ENCODE data around the gene C1QTNF12.

Gene C1QTNF12

DNA sequence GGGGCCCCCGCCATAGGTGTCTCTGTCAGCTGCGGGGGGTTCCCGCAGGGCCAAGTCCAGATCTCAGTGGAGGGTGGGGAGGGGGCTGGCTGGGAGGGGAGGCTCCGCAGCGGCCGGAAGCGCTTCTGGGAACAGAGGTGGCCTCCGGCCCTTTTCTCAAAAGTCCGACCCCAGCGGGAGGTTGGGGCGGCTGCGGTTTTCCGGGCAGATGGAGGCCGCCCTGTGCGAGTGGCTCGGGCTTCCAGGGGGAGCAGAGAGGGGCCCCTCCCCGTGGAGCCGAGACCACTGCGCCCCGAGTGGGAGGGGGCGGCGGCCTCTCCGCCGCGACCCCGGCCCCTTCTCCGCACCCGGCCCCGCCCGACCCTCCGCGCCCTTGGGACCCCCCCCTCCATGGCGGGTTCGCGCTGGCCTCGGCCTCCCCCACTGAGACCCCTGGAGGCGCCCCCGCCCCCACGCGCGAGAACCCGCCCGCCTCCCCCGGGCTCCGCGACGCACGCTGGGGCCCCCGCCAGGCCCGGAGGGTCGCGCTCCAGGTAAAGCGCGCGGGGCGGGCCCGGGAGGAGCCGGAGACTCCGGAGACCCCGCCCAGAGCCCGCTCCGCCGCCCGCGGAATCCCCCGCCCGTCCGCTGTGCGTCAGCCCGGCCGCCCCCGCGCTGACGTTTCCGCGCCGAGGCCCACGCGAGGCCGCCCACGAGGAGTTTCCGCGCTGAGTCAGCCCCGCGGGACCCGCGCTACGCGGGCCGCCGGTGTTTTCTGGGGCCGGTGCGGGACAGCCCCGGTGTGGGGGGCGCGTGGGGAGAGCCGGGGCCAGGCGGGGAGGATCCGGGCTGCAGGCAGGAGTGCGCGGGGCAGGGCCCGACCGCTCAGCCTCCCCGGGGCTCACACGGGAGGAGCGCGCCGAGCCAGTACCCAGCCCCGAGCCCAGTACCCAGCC, 45.4 kb downstream of the C1QTNF12 start:
- TF ChIP-seq EGR1 (IDR thresholded peaks at IDR 0.05): peak; percentile 97
- no peak for TF ChIP-seq NFIC (IDR thresholded peaks at IDR 0.05)
- TF ChIP-seq ZBTB7A (IDR thresholded peaks at IDR 0.05; ENCODE audit: low read depth): peak; percentile 43
- TF ChIP-seq FOXM1 (IDR thresholded peaks at IDR 0.05; ENCODE audit: borderline replicate concordance, low read depth): no peak
- TF ChIP-seq YY1 (IDR thresholded peaks at IDR 0.05; ENCODE audit: low read depth): no peak
- TF ChIP-seq CEBPB (IDR thresholded peaks at IDR 0.05): no peak
- TF ChIP-seq RAD21 (IDR thresholded peaks at IDR 0.05; ENCODE audit: low read depth): no peak
- no peak for TF ChIP-seq USF1 (IDR thresholded peaks at IDR 0.05)
- no peak for TF ChIP-seq TAF1 (IDR thresholded peaks at IDR 0.05; ENCODE audit: low read depth)
- TF ChIP-seq TCF12 (IDR thresholded peaks at IDR 0.05; ENCODE audit: low read depth): no peak
- no peak for TF ChIP-seq EP300 (IDR thresholded peaks at IDR 0.05; ENCODE audit: borderline replicate concordance)
- TF ChIP-seq CREB1 (IDR thresholded peaks at IDR 0.05; ENCODE audit: low read depth): no peak; the same call in 1 of the 2 replicates

- TF ChIP-seq EP300 (IDR thresholded peaks at IDR 0.05; ENCODE audit: borderline replicate concordance) (no peak), EGR1 (IDR thresholded peaks at IDR 0.05) (no peak), CEBPB (IDR thresholded peaks at IDR 0.05) (no peak), MAX (IDR thresholded peaks at IDR 0.05) (no peak), NFIC (IDR thresholded peaks at IDR 0.05) (no peak), YY1 (IDR thresholded peaks at IDR 0.05; ENCODE audit: low read depth) (no peak), USF1 (IDR thresholded peaks at IDR 0.05) (no peak), TCF12 (IDR thresholded peaks at IDR 0.05; ENCODE audit: low read depth) (no peak), CREB1 (IDR thresholded peaks at IDR 0.05; ENCODE audit: low read depth) (no peak), FOXM1 (IDR thresholded peaks at IDR 0.05; ENCODE audit: borderline replicate concordance, low read depth) (no peak), REST (IDR thresholded peaks at IDR 0.05; ENCODE audit: low read depth) (no peak), RAD21 (IDR thresholded peaks at IDR 0.05; ENCODE audit: low read depth) (no peak), TEAD4 (IDR thresholded peaks at IDR 0.05) (no peak), TAF1 (IDR thresholded peaks at IDR 0.05; ENCODE audit: low read depth) (no peak), ZBTB7A (IDR thresholded peaks at IDR 0.05; ENCODE audit: low read depth) (no peak; the same call in 1 of the 2 replicates)
Measured at GRCh38 chr1:1199961-1200875, 46.3 kb downstream of the C1QTNF12 start.

DNA sequence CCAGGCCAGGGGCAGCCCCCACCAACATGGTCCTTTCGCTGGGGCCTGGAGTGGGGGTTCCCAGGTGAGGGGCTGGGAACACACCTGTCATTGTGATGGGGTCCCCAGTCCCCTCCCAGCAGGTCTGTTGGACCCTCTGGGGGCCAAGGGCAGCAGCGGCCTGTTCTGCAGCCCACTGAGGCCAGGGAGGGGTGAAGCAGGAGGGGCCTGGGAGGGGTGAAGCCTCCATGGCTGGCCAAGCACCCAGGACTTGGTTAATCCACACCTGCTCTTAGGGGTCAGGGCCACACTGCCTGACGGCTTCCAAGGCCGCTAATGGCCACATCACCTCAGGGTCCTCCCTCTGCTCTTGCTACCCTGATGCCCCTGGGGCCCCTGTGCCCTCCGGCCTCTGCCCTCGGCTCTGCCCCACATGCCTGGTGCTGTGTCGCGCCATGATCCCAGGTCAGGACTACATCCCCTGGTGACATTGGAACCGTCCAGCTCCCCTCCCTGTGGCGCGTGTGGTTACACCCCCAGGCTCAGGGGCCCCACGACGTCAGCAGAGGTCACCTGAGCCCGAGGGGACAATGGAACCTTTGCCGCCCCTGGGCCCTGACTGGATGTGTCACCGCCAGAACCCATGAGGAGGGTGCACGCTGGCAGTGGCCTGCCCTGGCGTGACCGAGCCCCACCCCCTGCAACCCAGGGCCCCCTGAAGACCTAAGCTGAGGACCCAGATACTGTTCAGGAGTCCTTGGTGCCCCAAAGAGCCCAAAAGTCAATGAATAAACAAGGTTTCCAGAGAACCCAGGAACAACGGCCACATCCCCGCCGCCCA, 47.2 kb downstream of the C1QTNF12 start:
- no peak for TF ChIP-seq RAD21 (IDR thresholded peaks at IDR 0.05; ENCODE audit: low read depth)

DNA sequence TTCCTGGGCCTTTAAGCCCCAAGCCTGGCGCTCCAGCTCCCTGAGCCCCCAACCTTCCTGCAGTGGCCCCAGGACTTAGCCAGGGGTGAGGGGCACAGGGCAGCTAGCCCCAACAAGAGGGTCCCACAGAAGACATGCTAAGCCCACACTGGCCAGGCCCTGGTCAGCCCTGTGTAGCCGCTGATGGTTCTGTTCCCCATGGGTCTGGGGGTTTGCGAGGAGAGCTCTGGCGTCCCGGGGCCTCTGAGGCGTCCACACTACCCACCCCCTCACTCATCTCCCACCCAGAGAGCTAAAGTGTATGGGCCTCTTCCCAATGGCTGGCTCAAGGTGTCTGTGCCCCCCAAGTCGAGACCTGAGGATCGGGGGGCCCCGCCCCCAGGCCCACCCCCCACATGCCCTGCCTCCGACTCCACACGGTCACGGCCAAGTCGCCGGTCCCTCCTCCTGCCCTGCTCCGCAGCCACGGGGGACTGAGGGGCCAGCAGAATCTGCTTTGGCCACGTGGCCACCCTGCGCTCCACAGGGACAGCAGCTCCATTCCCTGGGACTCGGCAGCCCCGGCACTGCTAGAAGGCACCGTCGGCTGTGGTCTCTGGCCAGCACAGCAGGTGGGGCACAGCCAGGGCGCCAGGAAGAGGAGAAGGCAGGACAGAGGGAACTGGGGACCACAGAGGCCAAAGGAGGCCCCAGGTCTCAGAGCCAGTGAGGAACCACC, 47.9 kb downstream of the C1QTNF12 start:
- TF ChIP-seq EGR1 (IDR thresholded peaks at IDR 0.05) (no peak), USF1 (IDR thresholded peaks at IDR 0.05) (no peak), NFIC (IDR thresholded peaks at IDR 0.05) (no peak), FOXM1 (IDR thresholded peaks at IDR 0.05; ENCODE audit: borderline replicate concordance, low read depth) (no peak), TEAD4 (IDR thresholded peaks at IDR 0.05) (no peak), TCF12 (IDR thresholded peaks at IDR 0.05; ENCODE audit: low read depth) (no peak), EP300 (IDR thresholded peaks at IDR 0.05; ENCODE audit: borderline replicate concordance) (no peak), REST (IDR thresholded peaks at IDR 0.05; ENCODE audit: low read depth) (no peak)
